ENCODE results near the gene ASRGL1. TPM values are rescaled to one million over a fixed set of nuclear protein-coding genes. Genes with fewer than 3 reads are reported as not detected.

The ASRGL1 gene
- polyA plus RNA-seq, 2 of the 4 experiments (the other 2 are of a cell fraction) = 12.7 to 19.5 TPM

DNA sequence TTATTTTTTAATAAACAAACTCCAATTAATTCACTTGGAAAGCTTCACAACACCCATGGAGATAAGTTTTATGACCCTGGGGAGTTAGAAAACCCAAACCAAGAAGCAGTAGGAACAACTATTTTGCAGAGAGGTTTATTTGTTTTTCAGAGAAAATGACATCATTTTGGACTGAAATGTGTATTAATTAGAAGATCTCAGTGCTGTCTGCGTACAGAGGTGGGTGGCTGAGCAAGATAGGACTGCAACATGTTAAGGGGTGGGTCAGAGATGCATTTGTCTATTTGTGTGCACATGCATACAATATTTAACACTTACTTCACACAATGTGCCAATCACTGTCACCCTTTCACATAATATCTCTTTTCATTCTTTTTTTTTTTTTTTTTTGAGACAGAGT, 82.7 kb downstream of the ASRGL1 start:
- ChIA-PET CTCF (interaction anchor here (0.7 to 13.0 kb wide), 8 partner anchors 10 to 150 kb away, joined by 3 to 322 read pairs (median 5); no protein-coding TSS in a partner anchor), POLR2A (no interaction called here)
- TF ChIP-seq EHF (CRISPR knock-in tag; IDR thresholded peaks at IDR 0.05) = no peak
- WGBS (ENCODE audit: missing lambda C conversion rate) = 62% methylated on average over 1 of the region's 1 CpG
- Histone ChIP-seq H3K4me3 (no peak overlapping the region), H3K9me3 (no peaks in the 10 kb centered on the region), H3K4me2 (no peak overlapping the region), H3K4me1 (peaks cover 4% of the 10 kb centered on the region; the same call in 1 of the 3 replicates), H3K27ac (no peak overlapping the region)
- ATAC-seq (no peak), DNase-seq (ENCODE audit: low read depth in 1 of 2, low spot score in 1 of 2) (no peak), FAIRE-seq (no peak)

DNA sequence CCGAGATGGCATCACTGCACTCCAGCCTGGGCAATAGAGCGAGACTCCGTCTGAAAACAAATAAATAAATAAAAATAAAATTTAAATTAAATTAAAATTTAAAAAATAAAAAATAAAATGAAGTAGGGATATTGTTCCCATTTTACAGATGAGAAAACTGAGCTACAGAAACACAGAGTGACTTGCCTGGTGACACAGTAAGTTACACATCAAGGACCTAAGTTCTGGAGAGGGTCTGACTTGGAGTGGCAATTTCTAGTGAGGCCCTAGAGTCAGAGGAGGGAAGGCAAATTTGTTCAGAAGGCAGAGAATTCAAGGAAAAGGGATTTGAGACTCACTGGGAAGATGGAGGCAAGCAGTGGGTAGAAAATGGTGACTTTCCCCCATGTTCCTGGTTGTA, 83.6 kb downstream of the ASRGL1 start:
- WGBS (ENCODE audit: missing lambda C conversion rate) = 86% methylated on average over 3 of the region's 3 CpGs
- TF ChIP-seq MYC (IDR thresholded peaks at IDR 0.05; ENCODE audit: borderline replicate concordance, low read length) (no peak), MAX (IDR thresholded peaks at IDR 0.05) (no peak), KDM1A (IDR thresholded peaks at IDR 0.05; ENCODE audit: low read depth) (no peak), NPAS2 (CRISPR knock-in tag; IDR thresholded peaks at IDR 0.05; ENCODE audit: borderline replicate concordance) (no peak), RARB (CRISPR knock-in tag; IDR thresholded peaks at IDR 0.05) (no peak), SMC3 (IDR thresholded peaks at IDR 0.05) (no peak), SREBF2 (IDR thresholded peaks at IDR 0.05) (no peak)

DNA sequence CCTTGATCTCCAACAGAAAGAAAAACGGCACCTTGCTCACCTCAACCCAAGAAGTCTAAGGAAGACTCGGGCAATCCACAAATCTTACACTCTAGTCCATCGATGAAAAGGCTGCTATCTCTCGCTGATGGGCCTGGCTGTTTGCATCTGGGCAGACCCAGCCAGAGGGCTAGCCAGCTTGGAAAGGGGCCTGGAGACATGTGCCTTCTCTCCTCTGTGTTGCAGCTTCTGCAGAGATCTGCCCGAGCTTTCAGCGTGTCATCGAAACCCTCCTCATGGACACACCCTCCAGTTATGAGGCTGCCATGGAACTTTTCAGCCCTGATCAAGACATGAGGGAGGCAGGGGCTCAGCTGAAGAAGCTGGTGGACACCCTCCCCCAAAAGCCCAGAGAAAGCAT, 84.7 kb downstream of the ASRGL1 start:
- ChIA-PET CTCF (interaction anchor here (0.7 to 13.0 kb wide), 8 partner anchors 11 to 134 kb away, joined by 3 to 322 read pairs (median 6); no protein-coding TSS in a partner anchor), POLR2A (no interaction called here)
- Histone ChIP-seq H3K27ac (no peak overlapping the region), H3K9me3 (no peaks in the 10 kb centered on the region), H3K4me2 (no peak overlapping the region), H3K4me3 (no peak overlapping the region), H3K4me1 (peaks cover 14% of the 10 kb centered on the region)
- TF ChIP-seq POLR2AphosphoS2 (conservative IDR thresholded peaks at IDR 0.05; ENCODE audit: low read length) = no peak
- no peak for TF ChIP-seq MAX (IDR thresholded peaks at IDR 0.05)
- TF ChIP-seq, protein P1, sequence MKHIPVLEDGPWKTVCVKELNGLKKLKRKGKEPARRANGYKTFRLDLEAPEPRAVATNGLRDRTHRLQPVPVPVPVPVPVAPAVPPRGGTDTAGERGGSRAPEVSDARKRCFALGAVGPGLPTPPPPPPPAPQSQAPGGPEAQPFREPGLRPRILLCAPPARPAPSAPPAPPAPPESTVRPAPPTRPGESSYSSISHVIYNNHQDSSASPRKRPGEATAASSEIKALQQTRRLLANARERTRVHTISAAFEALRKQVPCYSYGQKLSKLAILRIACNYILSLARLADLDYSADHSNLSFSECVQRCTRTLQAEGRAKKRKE (CRISPR knock-in tag; IDR thresholded peaks at IDR 0.05; ENCODE audit: low read depth) = no peak
- no peak for TF ChIP-seq TFCP2L1 (CRISPR knock-in tag; IDR thresholded peaks at IDR 0.05)
- TF ChIP-seq CHD4 (IDR thresholded peaks at IDR 0.05; ENCODE audit: borderline replicate concordance) = no peak
- TF ChIP-seq JUN (IDR thresholded peaks at IDR 0.05) = no peak
- no peak for TF ChIP-seq ELK1 (IDR thresholded peaks at IDR 0.05; ENCODE audit: low read depth, low read length)
- no peak for TF ChIP-seq TP53 (CRISPR knock-in tag; IDR thresholded peaks at IDR 0.05)
- TF ChIP-seq FOXS1 (CRISPR knock-in tag; IDR thresholded peaks at IDR 0.05) = no peak
- TF ChIP-seq SREBF2 (IDR thresholded peaks at IDR 0.05) = no peak
- ATAC-seq (no peak), FAIRE-seq (no peak), DNase-seq (ENCODE audit: low read depth in 1 of 2, low spot score in 1 of 2) (no peak)
- WGBS (ENCODE audit: missing lambda C conversion rate) = 85% methylated on average over 7 of the region's 7 CpGs

More for the DNA sequence above, 83.6 kb downstream of the ASRGL1 start:
- ATAC-seq (no peak), DNase-seq (ENCODE audit: low read depth in 1 of 2, low spot score in 1 of 2) (no peak), FAIRE-seq (no peak)
- H3K4me1 ChIP-seq = peaks cover 4% of the 10 kb centered on the region; the same call in 1 of the 3 replicates
- POLR2A ChIA-PET = no interaction called here
- CTCF ChIA-PET = interaction anchor here (0.7 to 13.0 kb wide), 9 partner anchors 8 to 193 kb away, joined by 3 to 322 read pairs (median 4); partner anchors contain the start of gene ROM1
- no peaks in the 10 kb centered on the region for H3K9me3 ChIP-seq
- no peak overlapping the region for H3K4me3 ChIP-seq
- H3K27ac ChIP-seq = no peak overlapping the region
- no peak overlapping the region for H3K4me2 ChIP-seq

GRCh38 chr11:62423012-62423411, 85.8 kb downstream of the ASRGL1 start:
- DNase-seq (ENCODE audit: low read depth in 1 of 2, low spot score in 1 of 2) (no peak), ATAC-seq (no peak), FAIRE-seq (no peak)
- POLR2A ChIA-PET = no interaction called here
- CTCF ChIA-PET = interaction anchor here (1.3 to 13.0 kb wide), 9 partner anchors 14 to 133 kb away, joined by 3 to 322 read pairs (median 23); no protein-coding TSS in a partner anchor
- H3K9me3 ChIP-seq = no peaks in the 10 kb centered on the region
- H3K4me1 ChIP-seq = peaks cover 24% of the 10 kb centered on the region
- no peak overlapping the region for H3K4me2 ChIP-seq
- H3K27ac ChIP-seq = peak overlapping the region in 1 of 2 experiments; percentile 13; a peak in 1 of 6 replicates
- 78% methylated on average over 4 of the region's 4 CpGs for WGBS (ENCODE audit: missing lambda C conversion rate)
- no peak overlapping the region for H3K4me3 ChIP-seq
- TF ChIP-seq, protein P2, sequence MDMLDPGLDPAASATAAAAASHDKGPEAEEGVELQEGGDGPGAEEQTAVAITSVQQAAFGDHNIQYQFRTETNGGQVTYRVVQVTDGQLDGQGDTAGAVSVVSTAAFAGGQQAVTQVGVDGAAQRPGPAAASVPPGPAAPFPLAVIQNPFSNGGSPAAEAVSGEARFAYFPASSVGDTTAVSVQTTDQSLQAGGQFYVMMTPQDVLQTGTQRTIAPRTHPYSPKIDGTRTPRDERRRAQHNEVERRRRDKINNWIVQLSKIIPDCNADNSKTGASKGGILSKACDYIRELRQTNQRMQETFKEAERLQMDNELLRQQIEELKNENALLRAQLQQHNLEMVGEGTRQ (IDR thresholded peaks at IDR 0.05) = no peak
- no peak for TF ChIP-seq NR3C1 (IDR thresholded peaks at IDR 0.05)
- TF ChIP-seq NPAS2 (CRISPR knock-in tag; IDR thresholded peaks at IDR 0.05; ENCODE audit: borderline replicate concordance) = no peak
- no peak for TF ChIP-seq TP53 (CRISPR knock-in tag; IDR thresholded peaks at IDR 0.05)
- TF ChIP-seq JUNB (IDR thresholded peaks at IDR 0.05) = no peak
- TF ChIP-seq, protein P3, sequence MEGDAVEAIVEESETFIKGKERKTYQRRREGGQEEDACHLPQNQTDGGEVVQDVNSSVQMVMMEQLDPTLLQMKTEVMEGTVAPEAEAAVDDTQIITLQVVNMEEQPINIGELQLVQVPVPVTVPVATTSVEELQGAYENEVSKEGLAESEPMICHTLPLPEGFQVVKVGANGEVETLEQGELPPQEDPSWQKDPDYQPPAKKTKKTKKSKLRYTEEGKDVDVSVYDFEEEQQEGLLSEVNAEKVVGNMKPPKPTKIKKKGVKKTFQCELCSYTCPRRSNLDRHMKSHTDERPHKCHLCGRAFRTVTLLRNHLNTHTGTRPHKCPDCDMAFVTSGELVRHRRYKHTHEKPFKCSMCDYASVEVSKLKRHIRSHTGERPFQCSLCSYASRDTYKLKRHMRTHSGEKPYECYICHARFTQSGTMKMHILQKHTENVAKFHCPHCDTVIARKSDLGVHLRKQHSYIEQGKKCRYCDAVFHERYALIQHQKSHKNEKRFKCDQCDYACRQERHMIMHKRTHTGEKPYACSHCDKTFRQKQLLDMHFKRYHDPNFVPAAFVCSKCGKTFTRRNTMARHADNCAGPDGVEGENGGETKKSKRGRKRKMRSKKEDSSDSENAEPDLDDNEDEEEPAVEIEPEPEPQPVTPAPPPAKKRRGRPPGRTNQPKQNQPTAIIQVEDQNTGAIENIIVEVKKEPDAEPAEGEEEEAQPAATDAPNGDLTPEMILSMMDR (IDR thresholded peaks at IDR 0.05) = no peak
- TF ChIP-seq EP300 (IDR thresholded peaks at IDR 0.05) = no peak
- no peak for TF ChIP-seq MAZ (IDR thresholded peaks at IDR 0.05; ENCODE audit: borderline replicate concordance, low read depth, low read length)
- TF ChIP-seq ZFP36 (IDR thresholded peaks at IDR 0.05; ENCODE audit: borderline replicate concordance, partially characterized antibody) = no peak
- TF ChIP-seq, protein P4, sequence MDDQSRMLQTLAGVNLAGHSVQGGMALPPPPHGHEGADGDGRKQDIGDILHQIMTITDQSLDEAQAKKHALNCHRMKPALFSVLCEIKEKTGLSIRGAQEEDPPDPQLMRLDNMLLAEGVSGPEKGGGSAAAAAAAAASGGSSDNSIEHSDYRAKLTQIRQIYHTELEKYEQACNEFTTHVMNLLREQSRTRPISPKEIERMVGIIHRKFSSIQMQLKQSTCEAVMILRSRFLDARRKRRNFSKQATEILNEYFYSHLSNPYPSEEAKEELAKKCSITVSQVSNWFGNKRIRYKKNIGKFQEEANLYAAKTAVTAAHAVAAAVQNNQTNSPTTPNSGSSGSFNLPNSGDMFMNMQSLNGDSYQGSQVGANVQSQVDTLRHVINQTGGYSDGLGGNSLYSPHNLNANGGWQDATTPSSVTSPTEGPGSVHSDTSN (IDR thresholded peaks at IDR 0.05) = no peak
- no peak for TF ChIP-seq PHF8 (IDR thresholded peaks at IDR 0.05; ENCODE audit: borderline replicate concordance, low read depth)

All from A549 (cell line).